NCI-H524 treated with DMSO at 0.1 percent for 48 hours (cell line): ENCODE data around the gene EXOC6B.

Experiments used
- DNase-seq: peaks from one replicate; lab custom pipeline; 2025; lab: John Stamatoyannopoulos, UW

Gene EXOC6B

GRCh38 chr2:72132981-72133720 is 692.7 kb downstream of the EXOC6B start:
- no peak for DNase-seq

DNA sequence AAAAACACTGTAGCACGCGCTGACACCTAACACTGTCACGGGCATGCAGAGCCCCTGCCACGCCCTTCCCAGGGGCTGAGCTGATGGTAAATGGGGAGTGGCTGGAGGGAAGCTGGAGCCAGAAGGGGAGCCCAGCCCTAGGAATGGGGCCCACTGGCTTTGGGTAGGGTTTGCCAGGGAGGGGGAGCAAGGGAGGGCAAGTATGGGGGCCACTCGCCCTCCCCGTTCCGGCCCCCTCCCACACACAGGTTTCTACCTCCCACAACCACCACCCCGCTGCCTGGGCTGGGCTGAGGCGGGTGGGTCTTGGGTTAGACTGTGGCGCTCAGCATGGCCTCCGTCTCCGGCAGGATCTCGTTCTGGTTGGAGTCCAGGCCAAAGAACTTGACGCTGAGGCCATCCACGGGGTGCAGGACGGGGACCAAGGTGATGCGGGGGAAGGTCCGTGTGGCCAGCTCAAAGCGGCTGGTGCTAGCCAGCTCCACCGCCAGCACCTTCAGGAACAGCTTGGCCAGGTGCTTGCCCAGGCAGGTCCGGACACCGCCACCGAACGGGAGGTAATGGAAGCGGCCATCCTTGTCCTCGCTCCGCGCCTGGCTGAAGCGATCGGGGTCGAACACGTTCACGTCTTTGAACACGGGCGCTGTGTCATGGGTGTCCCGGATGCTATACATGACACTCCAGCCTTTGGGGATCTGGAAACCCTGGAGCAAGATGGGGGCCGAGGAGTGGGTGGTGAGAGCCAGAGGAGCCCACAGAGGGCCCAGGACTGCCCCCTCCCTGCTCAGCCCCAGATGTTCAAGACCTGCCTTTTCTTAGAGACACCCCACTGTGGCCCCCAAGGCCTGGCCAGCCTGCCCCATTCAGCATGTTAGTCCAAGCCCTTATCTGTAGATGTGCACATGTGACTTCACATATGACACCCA is 693.7 kb downstream of the EXOC6B start:
- no peak for DNase-seq

- no peak for DNase-seq
These were observed 694.4 kb downstream of the EXOC6B start for GRCh38 chr2:72131371-72131891.

DNA sequence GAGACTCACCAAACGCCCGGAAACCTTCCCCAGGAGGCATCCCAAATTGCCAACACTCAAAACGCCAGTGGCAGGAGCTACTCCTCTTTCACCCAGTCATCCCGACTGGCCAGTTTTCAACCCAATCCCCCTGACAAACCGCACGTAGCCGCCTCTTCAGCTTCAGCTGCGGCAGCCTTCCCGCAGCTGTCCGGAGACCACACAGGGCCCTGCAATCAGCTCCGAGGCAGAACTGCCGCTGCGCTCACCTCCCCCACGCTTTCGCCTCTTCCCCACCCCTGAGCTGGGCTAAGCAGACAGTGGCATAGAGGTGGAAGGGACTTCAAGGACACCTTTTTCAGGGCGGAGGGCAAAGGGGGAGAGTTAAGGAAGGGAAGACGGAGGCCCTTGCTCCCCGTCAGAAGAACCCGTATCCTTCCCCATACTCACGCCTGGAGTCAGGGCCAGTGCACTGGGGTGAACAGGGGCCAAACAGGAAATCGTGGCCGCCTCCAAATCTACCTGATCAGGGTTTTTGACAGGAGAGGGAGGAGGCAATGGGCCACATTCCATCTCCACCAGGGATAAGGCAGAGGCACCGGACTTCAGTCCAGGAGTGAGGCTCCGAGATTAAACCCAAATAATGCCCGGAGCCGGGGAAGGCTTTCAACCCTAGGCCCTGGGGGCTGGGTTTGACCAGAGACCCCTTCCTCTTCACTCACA is 695.0 kb downstream of the EXOC6B start:
- no peak for DNase-seq

GRCh38 chr2:72129681-72130340 is 696.0 kb downstream of the EXOC6B start:
- no peak for DNase-seq

DNA sequence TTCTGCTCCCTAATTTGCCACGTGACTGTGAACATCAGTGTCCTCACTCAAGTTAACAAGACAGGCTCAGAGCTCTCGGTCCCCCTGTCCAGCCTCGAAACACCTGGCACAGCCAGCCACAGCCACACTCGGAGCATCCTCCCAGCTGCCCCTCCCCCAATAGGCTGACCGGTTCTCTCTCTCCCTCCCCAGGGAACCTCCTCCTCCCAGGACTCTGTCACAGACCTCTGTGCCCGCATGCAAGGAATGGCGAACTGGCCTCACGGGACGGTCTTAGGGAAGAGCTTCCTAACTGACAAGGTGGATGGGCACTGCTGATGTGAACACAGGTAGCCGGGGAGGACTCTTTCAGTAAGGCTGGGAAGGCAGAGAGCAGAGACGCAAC is 697.0 kb downstream of the EXOC6B start:
- no peak for DNase-seq

DNA sequence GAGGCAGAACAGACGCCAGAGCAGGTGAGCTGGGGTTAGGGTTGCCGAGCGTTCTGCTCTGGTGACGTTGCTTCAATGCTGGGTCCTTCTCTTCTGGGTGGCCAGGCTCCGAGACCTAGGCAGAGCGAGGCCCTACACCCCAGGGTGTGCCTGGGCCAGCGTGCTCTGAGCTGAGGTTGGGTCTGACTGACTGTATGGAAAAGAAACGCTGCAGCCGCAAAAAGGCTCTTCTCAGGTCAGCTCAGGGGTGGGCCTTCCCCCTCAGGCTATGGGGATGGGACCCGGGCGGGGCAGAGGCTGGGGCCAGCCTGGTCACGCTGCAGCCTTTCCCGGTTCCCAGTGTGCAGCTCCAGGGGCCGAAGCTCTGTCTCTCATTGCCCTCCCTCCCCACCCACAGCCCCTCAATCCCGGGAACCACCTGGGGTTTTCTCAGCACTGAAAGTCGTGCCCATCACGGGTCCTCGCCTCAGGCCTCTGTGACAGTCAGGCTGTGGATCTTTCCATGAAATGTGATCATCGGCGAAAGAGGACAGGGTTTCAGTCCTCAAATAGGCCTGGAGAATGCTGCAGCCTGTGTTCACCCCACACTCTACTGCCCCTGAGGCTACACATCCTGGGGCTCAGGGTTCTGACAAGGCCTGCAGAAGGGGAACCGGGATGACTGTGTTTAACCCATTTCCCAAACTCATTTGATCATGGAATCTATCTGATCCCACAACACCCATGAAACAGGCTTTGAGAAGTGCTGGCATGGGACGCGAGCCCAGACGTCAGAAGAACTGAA is 697.6 kb downstream of the EXOC6B start:
- DNase-seq: no peak

DNA sequence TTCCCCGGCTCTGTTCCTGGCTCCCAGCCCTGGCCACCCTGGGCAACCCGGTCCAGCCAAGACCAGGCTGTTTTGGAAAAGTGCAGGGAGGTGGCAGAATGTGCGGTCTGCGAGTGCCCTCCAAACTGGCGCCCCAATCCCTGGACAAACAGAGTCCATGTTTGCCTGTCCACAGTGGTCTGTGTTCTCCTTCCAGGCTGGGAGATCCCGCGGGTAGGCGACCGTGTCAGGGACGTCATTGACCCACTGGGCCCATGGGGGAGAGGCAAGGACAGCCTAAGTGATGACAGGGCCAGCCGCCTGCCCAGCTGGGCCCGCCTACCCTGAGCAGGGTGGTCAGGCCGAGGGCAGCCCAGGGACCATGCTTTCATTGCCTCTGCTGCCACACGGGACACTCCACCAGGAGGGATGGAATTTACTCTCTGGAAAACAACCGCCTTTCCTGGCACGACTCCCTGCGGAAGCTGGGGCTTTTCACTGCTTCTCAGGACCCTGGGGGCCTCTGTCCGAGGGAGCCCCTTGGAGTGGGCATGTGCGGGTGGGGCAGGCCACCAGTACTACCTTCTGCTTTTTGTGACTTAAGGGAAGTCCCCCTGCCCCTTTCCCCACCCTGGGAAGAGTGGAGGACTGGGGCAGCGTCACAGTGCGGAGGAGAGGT is 698.3 kb downstream of the EXOC6B start:
- no peak for DNase-seq

- DNase-seq: no peak
These were observed 699.4 kb downstream of the EXOC6B start for GRCh38 chr2:72126186-72127100.
